GM23338 (cell line): ENCODE data around the gene CTDSP2.

Experiments used
- CREB1 ChIP-seq: fragments of 250-450 bp; sonication (Bioruptor Pico); IDR thresholded peaks from 2 replicates; pipeline ENCODE4 v1.5.0; 2020; ENCODE audit warnings: low read depth, mild to moderate bottlenecking, moderate library complexity
- EZH2 ChIP-seq: fragments of 200-600 bp; sonication (generic); IDR thresholded peaks from one replicate; pipeline ENCODE4 v1.8.0; 2017; ENCODE audit warnings: antibody characterized with exemption, mild to moderate bottlenecking, low read depth; ENCODE audit not compliant: unreplicated experiment
- EZH2phosphoT487 ChIP-seq: fragments of 200-600 bp; sonication (generic); IDR thresholded peaks from one replicate; pipeline ENCODE4 v1.8.1; 2018; ENCODE audit warnings: antibody characterized with exemption; ENCODE audit not compliant: unreplicated experiment
- JUNB ChIP-seq: IDR thresholded peaks from one replicate; pipeline ENCODE4 v1.6.1; 2016; ENCODE audit warnings: antibody characterized with exemption; ENCODE audit not compliant: unreplicated experiment
- NANOG ChIP-seq: IDR thresholded peaks from 2 replicates; pipeline ENCODE4 v1.6.1; 2016; ENCODE audit warnings: antibody characterized with exemption, borderline replicate concordance
- POLR2AphosphoS5 ChIP-seq: IDR thresholded peaks from 2 replicates; pipeline ENCODE4 v1.6.1; 2016; ENCODE audit warnings: antibody characterized with exemption, low read depth
- STAT1 ChIP-seq: IDR thresholded peaks from one replicate; pipeline ENCODE4 v1.6.1; 2016; ENCODE audit warnings: antibody characterized with exemption; ENCODE audit not compliant: unreplicated experiment
- ZNF114 ChIP-seq: fragments of 250-450 bp; sonication (Bioruptor Pico); IDR thresholded peaks from 2 replicates; pipeline ENCODE4 v1.5.0; 2020; ENCODE audit warnings: mild to moderate bottlenecking, moderate library complexity
- ZNF331 ChIP-seq: fragments of 250-450 bp; sonication (Bioruptor Pico); IDR thresholded peaks from 2 replicates; pipeline ENCODE4 v1.5.0; 2020; ENCODE audit warnings: low read depth, mild to moderate bottlenecking, moderate library complexity
- TF ChIP-seq, protein P1 (sequence below), 2 experiments: fragments of 200-600 bp in 1 of 2; sonication (generic) in 1 of 2; conservative IDR thresholded peaks; 2 replicates each; pipeline versions ENCODE4 v1.5.1 to v1.6.1; 2016 to 2017; ENCODE audit warnings: antibody characterized with exemption in 2 of 2, low read depth in 2 of 2, mild to moderate bottlenecking in 2 of 2, moderate library complexity in 1 of 2
- TF ChIP-seq, protein P2 (sequence below): IDR thresholded peaks from 2 replicates; pipeline ENCODE4 v1.6.1; 2016; ENCODE audit warnings: antibody characterized with exemption
- TF ChIP-seq, protein P3 (sequence below): IDR thresholded peaks from one replicate; pipeline ENCODE4 v1.6.1; 2018; ENCODE audit warnings: antibody characterized with exemption; ENCODE audit not compliant: unreplicated experiment

DNA sequence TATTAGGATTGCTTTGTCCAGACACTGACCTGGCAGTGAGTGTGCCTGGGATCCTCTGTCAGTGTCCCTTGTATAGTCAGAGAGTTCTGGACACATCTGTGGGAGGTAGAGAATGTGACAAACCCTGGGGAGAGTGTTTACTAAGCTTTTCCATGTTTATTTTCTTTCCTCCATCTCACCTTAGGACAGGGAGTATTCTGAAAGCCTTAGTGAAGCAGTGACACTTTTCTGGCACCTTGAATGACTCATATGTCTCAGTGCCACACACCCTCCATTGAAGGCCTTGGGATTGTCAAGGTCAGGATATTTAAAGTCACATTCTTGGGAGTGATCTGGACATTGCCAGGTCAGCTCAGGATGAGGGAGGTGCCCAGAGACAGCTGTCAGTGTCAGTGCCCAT is 34.9 kb upstream of the CTDSP2 start:
- TF ChIP-seq EZH2phosphoT487 (no peak), POLR2AphosphoS5 (no peak), ZNF114 (CRISPR knock-in tag) (no peak), EZH2 (no peak), CREB1 (CRISPR knock-in tag) (no peak), JUNB (no peak), ZNF331 (no peak), STAT1 (no peak), NANOG (no peak)
- TF ChIP-seq, protein P1, sequence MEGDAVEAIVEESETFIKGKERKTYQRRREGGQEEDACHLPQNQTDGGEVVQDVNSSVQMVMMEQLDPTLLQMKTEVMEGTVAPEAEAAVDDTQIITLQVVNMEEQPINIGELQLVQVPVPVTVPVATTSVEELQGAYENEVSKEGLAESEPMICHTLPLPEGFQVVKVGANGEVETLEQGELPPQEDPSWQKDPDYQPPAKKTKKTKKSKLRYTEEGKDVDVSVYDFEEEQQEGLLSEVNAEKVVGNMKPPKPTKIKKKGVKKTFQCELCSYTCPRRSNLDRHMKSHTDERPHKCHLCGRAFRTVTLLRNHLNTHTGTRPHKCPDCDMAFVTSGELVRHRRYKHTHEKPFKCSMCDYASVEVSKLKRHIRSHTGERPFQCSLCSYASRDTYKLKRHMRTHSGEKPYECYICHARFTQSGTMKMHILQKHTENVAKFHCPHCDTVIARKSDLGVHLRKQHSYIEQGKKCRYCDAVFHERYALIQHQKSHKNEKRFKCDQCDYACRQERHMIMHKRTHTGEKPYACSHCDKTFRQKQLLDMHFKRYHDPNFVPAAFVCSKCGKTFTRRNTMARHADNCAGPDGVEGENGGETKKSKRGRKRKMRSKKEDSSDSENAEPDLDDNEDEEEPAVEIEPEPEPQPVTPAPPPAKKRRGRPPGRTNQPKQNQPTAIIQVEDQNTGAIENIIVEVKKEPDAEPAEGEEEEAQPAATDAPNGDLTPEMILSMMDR (conservative IDR thresholded peaks at IDR 0.05; ENCODE audit: low read depth in 2 of 2): no peak
- TF ChIP-seq, protein P2, sequence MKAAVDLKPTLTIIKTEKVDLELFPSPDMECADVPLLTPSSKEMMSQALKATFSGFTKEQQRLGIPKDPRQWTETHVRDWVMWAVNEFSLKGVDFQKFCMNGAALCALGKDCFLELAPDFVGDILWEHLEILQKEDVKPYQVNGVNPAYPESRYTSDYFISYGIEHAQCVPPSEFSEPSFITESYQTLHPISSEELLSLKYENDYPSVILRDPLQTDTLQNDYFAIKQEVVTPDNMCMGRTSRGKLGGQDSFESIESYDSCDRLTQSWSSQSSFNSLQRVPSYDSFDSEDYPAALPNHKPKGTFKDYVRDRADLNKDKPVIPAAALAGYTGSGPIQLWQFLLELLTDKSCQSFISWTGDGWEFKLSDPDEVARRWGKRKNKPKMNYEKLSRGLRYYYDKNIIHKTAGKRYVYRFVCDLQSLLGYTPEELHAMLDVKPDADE: no peak
- TF ChIP-seq, protein P3, sequence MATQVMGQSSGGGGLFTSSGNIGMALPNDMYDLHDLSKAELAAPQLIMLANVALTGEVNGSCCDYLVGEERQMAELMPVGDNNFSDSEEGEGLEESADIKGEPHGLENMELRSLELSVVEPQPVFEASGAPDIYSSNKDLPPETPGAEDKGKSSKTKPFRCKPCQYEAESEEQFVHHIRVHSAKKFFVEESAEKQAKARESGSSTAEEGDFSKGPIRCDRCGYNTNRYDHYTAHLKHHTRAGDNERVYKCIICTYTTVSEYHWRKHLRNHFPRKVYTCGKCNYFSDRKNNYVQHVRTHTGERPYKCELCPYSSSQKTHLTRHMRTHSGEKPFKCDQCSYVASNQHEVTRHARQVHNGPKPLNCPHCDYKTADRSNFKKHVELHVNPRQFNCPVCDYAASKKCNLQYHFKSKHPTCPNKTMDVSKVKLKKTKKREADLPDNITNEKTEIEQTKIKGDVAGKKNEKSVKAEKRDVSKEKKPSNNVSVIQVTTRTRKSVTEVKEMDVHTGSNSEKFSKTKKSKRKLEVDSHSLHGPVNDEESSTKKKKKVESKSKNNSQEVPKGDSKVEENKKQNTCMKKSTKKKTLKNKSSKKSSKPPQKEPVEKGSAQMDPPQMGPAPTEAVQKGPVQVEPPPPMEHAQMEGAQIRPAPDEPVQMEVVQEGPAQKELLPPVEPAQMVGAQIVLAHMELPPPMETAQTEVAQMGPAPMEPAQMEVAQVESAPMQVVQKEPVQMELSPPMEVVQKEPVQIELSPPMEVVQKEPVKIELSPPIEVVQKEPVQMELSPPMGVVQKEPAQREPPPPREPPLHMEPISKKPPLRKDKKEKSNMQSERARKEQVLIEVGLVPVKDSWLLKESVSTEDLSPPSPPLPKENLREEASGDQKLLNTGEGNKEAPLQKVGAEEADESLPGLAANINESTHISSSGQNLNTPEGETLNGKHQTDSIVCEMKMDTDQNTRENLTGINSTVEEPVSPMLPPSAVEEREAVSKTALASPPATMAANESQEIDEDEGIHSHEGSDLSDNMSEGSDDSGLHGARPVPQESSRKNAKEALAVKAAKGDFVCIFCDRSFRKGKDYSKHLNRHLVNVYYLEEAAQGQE: no peak
